HG02623 (cell line): Measurements from ENCODE around the gene ATP2A3.
"Not testable (repeated sequence)": the region's sequence is repeated elsewhere in the genome, so short reads cannot be mapped to it uniquely, and the experiment has no call there.

ENCODE experiments used
- ATAC-seq: cut with Tn5 transposase; IDR thresholded peaks from one replicate; pipeline ENCODE4 v1.9.1; 2021; ENCODE audit warnings: moderate library complexity; ENCODE audit not compliant: unreplicated experiment

ATP2A3 gene

GRCh38 chr17:3956983-3957382 is 7.3 kb downstream of the ATP2A3 start:
- no peak for ATAC-seq

- ATAC-seq: no peak
Observed at GRCh38 chr17:3956327-3956957, 7.8 kb downstream of the ATP2A3 start.

GRCh38 chr17:3955673-3955988 is 8.6 kb downstream of the ATP2A3 start:
- no peak for ATAC-seq

GRCh38 chr17:3954976-3955672 is 9.1 kb downstream of the ATP2A3 start:
- ATAC-seq: no peak

- ATAC-seq: no peak
Observed at GRCh38 chr17:3954086-3954485, 10.2 kb downstream of the ATP2A3 start.

GRCh38 chr17:3953542-3953941 is 10.7 kb downstream of the ATP2A3 start:
- no peak for ATAC-seq

- ATAC-seq: no peak
Observed at GRCh38 chr17:3952186-3952585, 12.1 kb downstream of the ATP2A3 start.

GRCh38 chr17:3951420-3951819 is 12.8 kb downstream of the ATP2A3 start:
- ATAC-seq: no peak

- ATAC-seq: no peak
Observed at GRCh38 chr17:3951003-3951402, 13.2 kb downstream of the ATP2A3 start.

GRCh38 chr17:3950584-3950983 is 13.7 kb downstream of the ATP2A3 start:
- ATAC-seq: no peak

- no peak for ATAC-seq
Observed at GRCh38 chr17:3949418-3949817, 14.8 kb downstream of the ATP2A3 start.

GRCh38 chr17:3948551-3948950 is 15.7 kb downstream of the ATP2A3 start:
- ATAC-seq: not testable (repeated sequence)

GRCh38 chr17:3947318-3947810 is 16.9 kb downstream of the ATP2A3 start:
- ATAC-seq: no peak

GRCh38 chr17:3946711-3947235 is 17.5 kb downstream of the ATP2A3 start:
- ATAC-seq: no peak

GRCh38 chr17:3944485-3945388 is 19.5 kb downstream of the ATP2A3 start:
- ATAC-seq: no peak

- no peak for ATAC-seq
Observed at GRCh38 chr17:3943240-3943891, 20.9 kb downstream of the ATP2A3 start.

GRCh38 chr17:3940965-3941698 is 23.1 kb downstream of the ATP2A3 start:
- no peak for ATAC-seq

- ATAC-seq: no peak
Observed at GRCh38 chr17:3937359-3937758, 26.9 kb downstream of the ATP2A3 start.

GRCh38 chr17:3935825-3936355 is 28.3 kb downstream of the ATP2A3 start:
- no peak for ATAC-seq

- no peak for ATAC-seq
Observed at GRCh38 chr17:3935140-3935542, 29.1 kb downstream of the ATP2A3 start.
